GM12878 (cell line): ENCODE data around the gene SLC35E3. TPM values are rescaled to one million over a fixed set of nuclear protein-coding genes. Genes with fewer than 3 reads are reported as not detected.

Experiments
- BACH1 ChIP-seq: fragments of 450-650 bp; IDR thresholded peaks from 2 replicates; pipeline ENCODE4 v1.6.1; 2017; ENCODE audit warnings: mild to moderate bottlenecking, borderline replicate concordance
- BCL3 ChIP-seq: IDR thresholded peaks from 2 replicates; pipeline ENCODE4 v1.6.1; 2011; ENCODE audit warnings: borderline replicate concordance, low read depth, mild to moderate bottlenecking, moderate library complexity, low read length; ENCODE audit not compliant: insufficient read depth, poor library complexity, severe bottlenecking
- CREB1 ChIP-seq: IDR thresholded peaks from 2 replicates; pipeline ENCODE4 v1.6.1; 2012; ENCODE audit warnings: low read depth, mild to moderate bottlenecking, inconsistent platforms
- CUX1 ChIP-seq: IDR thresholded peaks from 2 replicates; pipeline ENCODE4 v1.6.1; 2012; ENCODE audit warnings: improper control_type of control experiment, low read depth, low read length; ENCODE audit not compliant: insufficient replicate concordance
- DPF2 ChIP-seq: fragments of 450-650 bp; IDR thresholded peaks from 2 replicates; pipeline ENCODE4 v1.6.1; 2017; ENCODE audit warnings: mild to moderate bottlenecking
- GATAD2B ChIP-seq: fragments of 450-650 bp; conservative IDR thresholded peaks from 2 replicates; pipeline ENCODE4 v1.6.1; 2017; ENCODE audit warnings: low read depth, mild to moderate bottlenecking, moderate library complexity
- HSF1 ChIP-seq: fragments of 150-350 bp; IDR thresholded peaks from 2 replicates; pipeline ENCODE4 v1.6.1; 2014; ENCODE audit warnings: mild to moderate bottlenecking, low read depth, low read length
- IRF5 ChIP-seq: fragments of 450-650 bp; IDR thresholded peaks from 2 replicates; pipeline ENCODE4 v1.6.1; 2017; ENCODE audit warnings: borderline replicate concordance
- MEF2A ChIP-seq: IDR thresholded peaks from 2 replicates; pipeline ENCODE4 v1.6.1; 2011; ENCODE audit warnings: low read depth, mild to moderate bottlenecking, low read length, moderate library complexity; ENCODE audit not compliant: insufficient read depth
- MTA3 ChIP-seq: IDR thresholded peaks from 2 replicates; pipeline ENCODE4 v1.6.1; 2012; ENCODE audit warnings: low read length, inconsistent platforms, borderline replicate concordance
- MYB ChIP-seq: fragments of 150-350 bp; IDR thresholded peaks from 2 replicates; pipeline ENCODE4 v1.6.1; 2014; ENCODE audit warnings: mild to moderate bottlenecking, low read depth, low read length, borderline replicate concordance
- POU2F2 ChIP-seq: IDR thresholded peaks from 3 replicates; pipeline ENCODE4 v1.6.1; 2011; ENCODE audit warnings: low read depth, mild to moderate bottlenecking, low read length, borderline replicate concordance
- REST ChIP-seq: IDR thresholded peaks from 2 replicates; pipeline ENCODE4 v1.6.1; 2012; ENCODE audit warnings: mild to moderate bottlenecking, low read depth, low read length
- ZNF207 ChIP-seq: fragments of 450-650 bp; IDR thresholded peaks from 2 replicates; pipeline ENCODE4 v1.6.1; 2014; ENCODE audit warnings: antibody characterized with exemption, mild to moderate bottlenecking, borderline replicate concordance
- ZNF217 ChIP-seq: fragments of 450-650 bp; IDR thresholded peaks from 2 replicates; pipeline ENCODE4 v1.6.1; 2017; ENCODE audit warnings: antibody characterized with exemption, mild to moderate bottlenecking
- polyA plus RNA-seq, 11 experiments: library from polyadenylated mRNA; depleted of rRNA in 4 of 11; unstranded in 6 of 11; stranded (reverse) in 5 of 11; fragments of >200 nt; fragmentation: Nextera tagmentation in 4 of 11; fragmentation: Illumina TruSeq in 1 of 11; extraction: Ambion mirVana in 4 of 11; extraction: Trizol in 1 of 11; gene quantifications; 1 replicate in 1 of 11; 2 replicates in 10 of 11; pipeline versions ENCODE4 v1.2.1 to v1.2.3, GENCODE V29; 2011 to 2016; ENCODE audit warnings: inconsistent platforms in 2 of 11, missing spikeins in 2 of 11, low read depth in 1 of 11
- total RNA-seq, 4 experiments: library from RNA; depleted of rRNA in 3 of 4; stranded (reverse); fragments of >200 nt in 3 of 4; fragmentation: Illumina TruSeq in 1 of 4; extraction: Trizol in 1 of 4; gene quantifications; 2 replicates each; pipeline versions ENCODE4 v1.2.1 to v1.2.3, GENCODE V29; 2013 to 2021

The SLC35E3 gene
- total and polyA plus RNA-seq, 10 of the 15 experiments (the other 5 are each of a cell fraction or from before 2014, with no cell fraction given), result 3.6 to 19.8 (median 6.1) TPM

GRCh38 chr12:68808388-68809189, 62.6 kb downstream of the SLC35E3 start (continued):
- TF ChIP-seq CUX1 (no peak), BCL3 (peak; percentile 81), IRF5 (no peak), DPF2 (peak; percentile 83), MYB (0 out of 2 replicates have a peak, but pooled peaks have one; percentile 22), ZNF217 (no peak), BACH1 (peak; percentile 98), GATAD2B (peak; percentile 16; the same call in 1 of the 2 replicates), MEF2A (peak; percentile 71), POU2F2 (peak; percentile 98), MTA3 (peak; percentile 83; the same call in 1 of the 2 replicates), ZNF207 (peak; percentile 53), CREB1 (peak; percentile 72), REST (no peak), HSF1 (no peak)
